ENCODE results near the gene CCDC9B.

GRCh38 chr15:40302288-40302886, 38.4 kb downstream of the CCDC9B start:
- TF ChIP-seq CTCF (IDR thresholded peaks at IDR 0.05; ENCODE audit: borderline replicate concordance, extremely low read depth, low read length, poor library complexity, severe bottlenecking) (no peak), EZH2 (IDR thresholded peaks at IDR 0.05; ENCODE audit: borderline replicate concordance, low read depth, low read length, severe bottlenecking) (no peak)

Data from DND-41 (cell line).